Hepatocyte (in vitro differentiated cells): Measurements from ENCODE around the gene ANGPT4. TPM values are rescaled to one million over a fixed set of nuclear protein-coding genes. Genes with fewer than 3 reads are reported as not detected.

ENCODE experiments used
- DNase-seq: peaks from one replicate; pipeline ENCODE4 v3.0.0-alpha.2; 2016; ENCODE audit warnings: low spot score
- H2AFZ ChIP-seq: fragments of 200-600 bp; sonication (generic); 2 replicates; pipeline ENCODE4 v1.6.0; 2016; ENCODE audit warnings: antibody characterized with exemption, mild to moderate bottlenecking
- H3K27ac ChIP-seq: fragments of 200-600 bp; sonication (generic); 2 replicates; pipeline ENCODE4 v1.5.1; 2016; ENCODE audit warnings: mild to moderate bottlenecking
- H3K27me3 ChIP-seq: fragments of 200-600 bp; sonication (generic); 2 replicates; pipeline ENCODE4 v1.6.1; 2016
- H3K36me3 ChIP-seq: fragments of 200-600 bp; sonication (generic); replicated peaks from 2 replicates; pipeline ENCODE4 v1.5.1; 2016; ENCODE audit warnings: low read depth; ENCODE audit not compliant: insufficient read depth
- H3K4me1 ChIP-seq: fragments of 200-600 bp; sonication (generic); 2 replicates; pipeline ENCODE4 v1.5.1; 2016; ENCODE audit warnings: mild to moderate bottlenecking, moderate library complexity; ENCODE audit not compliant: insufficient read depth
- H3K4me2 ChIP-seq: fragments of 200-600 bp; sonication (generic); 2 replicates; pipeline ENCODE4 v1.6.0; 2016
- H3K4me3 ChIP-seq: fragments of 200-600 bp; sonication (generic); 2 replicates; pipeline ENCODE4 v1.5.1; 2016; ENCODE audit warnings: mild to moderate bottlenecking
- H3K79me2 ChIP-seq: fragments of 200-600 bp; sonication (generic); 2 replicates; pipeline ENCODE4 v1.6.0; 2017; ENCODE audit warnings: mild to moderate bottlenecking
- H3K9me2 ChIP-seq: fragments of 200-600 bp; sonication (generic); replicated peaks from 2 replicates; pipeline ENCODE4 v1.6.0; 2017; ENCODE audit warnings: mild to moderate bottlenecking; ENCODE audit not compliant: insufficient read depth
- H3K9me3 ChIP-seq: fragments of 200-600 bp; sonication (generic); 2 replicates; pipeline ENCODE4 v1.5.1; 2016; ENCODE audit warnings: low read depth, mild to moderate bottlenecking
- H4K20me1 ChIP-seq: fragments of 200-600 bp; sonication (generic); 2 replicates; pipeline ENCODE4 v1.6.0; 2016; ENCODE audit warnings: mild to moderate bottlenecking; ENCODE audit not compliant: insufficient read depth, poor library complexity, severe bottlenecking
- CTCF ChIP-seq: fragments of 200-600 bp; sonication (generic); IDR thresholded peaks from 2 replicates; pipeline ENCODE4 v1.5.1; 2016; ENCODE audit warnings: antibody characterized with exemption, mild to moderate bottlenecking; ENCODE audit not compliant: poor library complexity
- EZH2 ChIP-seq: fragments of 200-600 bp; sonication (generic); IDR thresholded peaks from 2 replicates; pipeline ENCODE4 v1.6.1; 2016; ENCODE audit warnings: antibody characterized with exemption, mild to moderate bottlenecking, borderline replicate concordance
- EZH2phosphoT487 ChIP-seq: fragments of 200-600 bp; sonication (generic); IDR thresholded peaks from one replicate; pipeline ENCODE4 v1.6.1; 2018; ENCODE audit warnings: antibody characterized with exemption, mild to moderate bottlenecking, low read depth, moderate library complexity; ENCODE audit not compliant: unreplicated experiment, severe bottlenecking
- WGBS: methylation state at CpG from one replicate; pipeline ENCODE4 v1.1.6; 2016; ENCODE audit warnings: low lambda C conversion rate; ENCODE audit errors: missing lambda C conversion rate; 5-methylcytosine and 5-hydroxymethylcytosine counted together
- polyA plus RNA-seq: library from polyadenylated mRNA; unstranded; fragments of >200 nt; fragmentation: Nextera tagmentation; extraction: Ambion mirVana; gene quantifications from 2 replicates; pipeline ENCODE4 v1.2.1, GENCODE V29; 2016
- total RNA-seq: library from RNA; depleted of rRNA; stranded (reverse); fragments of >200 nt; gene quantifications from 2 replicates; pipeline ENCODE4 v1.2.3, GENCODE V29; 2014

ANGPT4 gene
- total and polyA plus RNA-seq, 2 experiments from 2014 or later, result not detected

GRCh38 chr20:944148-944547 lies 28.0 kb upstream of the ANGPT4 start:
- TF ChIP-seq EZH2phosphoT487 (no peak), EZH2 (no peak), CTCF (no peak)
- Histone ChIP-seq H4K20me1 (no peaks in the 10 kb centered on the region), H3K4me1 (peaks cover 5% of the 10 kb centered on the region), H3K27ac (no peak overlapping the region), H3K9me2 (no peaks in the 10 kb centered on the region), H3K27me3 (peaks cover 1% of the 10 kb centered on the region), H2AFZ (no peak overlapping the region), H3K9me3 (no peaks in the 10 kb centered on the region), H3K4me2 (no peak overlapping the region), H3K36me3 (no peaks in the 10 kb centered on the region), H3K79me2 (no peaks in the 10 kb centered on the region), H3K4me3 (no peak overlapping the region)
- DNase-seq, result no peak
- 90% methylated on average over 9 of the region's 9 CpGs for WGBS

DNA sequence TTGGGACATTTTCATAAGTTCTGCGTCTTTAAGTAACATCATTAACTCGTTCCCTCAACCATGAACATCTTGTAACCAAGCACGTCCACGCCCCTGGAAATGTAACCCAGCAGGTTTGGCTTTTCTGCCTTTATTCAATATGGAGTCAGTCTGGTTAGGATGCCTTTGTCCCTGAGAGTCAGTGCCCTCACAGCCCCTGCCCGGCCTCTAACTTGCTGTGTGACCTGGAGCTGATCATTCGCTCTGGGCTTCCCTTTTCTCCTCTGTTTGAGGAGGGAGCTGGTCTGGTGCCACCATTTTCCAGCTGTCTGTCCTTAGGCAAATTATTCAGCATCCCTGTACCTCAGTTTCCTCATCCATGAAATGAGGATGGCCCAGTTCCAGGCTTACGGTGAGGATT lies 26.5 kb upstream of the ANGPT4 start:
- TF ChIP-seq EZH2phosphoT487, result no peak
- TF ChIP-seq CTCF, result no peak
- TF ChIP-seq EZH2, result no peak
- Histone ChIP-seq H3K36me3 (no peaks in the 10 kb centered on the region), H3K4me3 (no peak overlapping the region), H2AFZ (no peak overlapping the region), H3K9me3 (no peaks in the 10 kb centered on the region), H3K9me2 (no peaks in the 10 kb centered on the region), H4K20me1 (no peaks in the 10 kb centered on the region), H3K79me2 (no peaks in the 10 kb centered on the region), H3K4me2 (no peak overlapping the region), H3K27ac (no peak overlapping the region), H3K27me3 (no peaks in the 10 kb centered on the region), H3K4me1 (peaks cover 5% of the 10 kb centered on the region)
- no peak for DNase-seq
- 92% methylated on average over 7 of the region's 7 CpGs for WGBS

- no peaks in the 10 kb centered on the region for H3K36me3 ChIP-seq
- no peak overlapping the region for H3K27ac ChIP-seq
- H3K9me2 ChIP-seq, result no peaks in the 10 kb centered on the region
- no peak for DNase-seq
- H3K4me1 ChIP-seq, result peaks cover 5% of the 10 kb centered on the region
- H3K27me3 ChIP-seq, result no peaks in the 10 kb centered on the region
- H2AFZ ChIP-seq, result no peak overlapping the region
- no peak overlapping the region for H3K4me2 ChIP-seq
- WGBS, result 89% methylated on average over 5 of the region's 5 CpGs
- no peak overlapping the region for H3K4me3 ChIP-seq
- no peaks in the 10 kb centered on the region for H4K20me1 ChIP-seq
- no peaks in the 10 kb centered on the region for H3K79me2 ChIP-seq
- no peaks in the 10 kb centered on the region for H3K9me3 ChIP-seq
- TF ChIP-seq CTCF (no peak), EZH2 (no peak), EZH2phosphoT487 (no peak)
Measured at GRCh38 chr20:940926-941325, 24.8 kb upstream of the ANGPT4 start.

DNA sequence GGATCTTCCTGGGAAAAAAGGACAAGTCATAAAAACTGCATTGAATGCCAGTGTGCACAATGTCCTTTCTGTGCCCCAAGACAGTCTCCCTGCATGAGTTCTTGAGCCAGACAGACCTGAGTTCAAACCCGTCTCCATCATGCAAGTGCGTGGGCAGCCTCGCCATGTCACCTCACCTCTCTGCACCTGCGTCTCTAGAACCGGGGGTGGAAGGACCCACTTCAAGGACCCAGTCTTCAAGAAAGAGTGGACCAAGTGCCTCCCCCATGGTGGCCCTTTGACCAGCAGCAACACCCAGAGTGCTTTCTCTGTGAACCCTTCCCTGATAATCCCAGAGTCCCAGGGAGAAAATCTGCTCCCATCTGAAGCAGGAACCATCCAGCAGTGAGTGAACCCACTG lies 23.5 kb upstream of the ANGPT4 start:
- WGBS, result 95% methylated on average over 5 of the region's 5 CpGs
- no peaks in the 10 kb centered on the region for H3K9me2 ChIP-seq
- TF ChIP-seq EZH2phosphoT487, result no peak
- TF ChIP-seq EZH2, result no peak
- no peak for TF ChIP-seq CTCF
- DNase-seq, result no peak
- H3K79me2 ChIP-seq, result no peaks in the 10 kb centered on the region
- H2AFZ ChIP-seq, result no peak overlapping the region
- no peaks in the 10 kb centered on the region for H3K4me1 ChIP-seq
- no peak overlapping the region for H3K4me3 ChIP-seq
- no peak overlapping the region for H3K27ac ChIP-seq
- no peaks in the 10 kb centered on the region for H3K9me3 ChIP-seq
- H3K27me3 ChIP-seq, result no peaks in the 10 kb centered on the region
- H3K36me3 ChIP-seq, result no peaks in the 10 kb centered on the region
- H3K4me2 ChIP-seq, result no peak overlapping the region
- no peaks in the 10 kb centered on the region for H4K20me1 ChIP-seq
